Kidney epithelial cell (primary cell): ENCODE data around the gene RBP4. TPM values are rescaled to one million over a fixed set of nuclear protein-coding genes. Genes with fewer than 3 reads are reported as not detected.

Experiments used
- DNase-seq: peaks from one replicate; pipeline ENCODE4 v3.0.0-alpha.2; 2010; ENCODE audit warnings: low read depth
- H3K27me3 ChIP-seq: 2 replicates; pipeline ENCODE4 v1.6.0; 2011; ENCODE audit warnings: low read length; ENCODE audit not compliant: control insufficient read depth, insufficient read depth
- H3K36me3 ChIP-seq: 2 replicates; pipeline ENCODE4 v1.5.1; 2011; ENCODE audit warnings: low read length; ENCODE audit not compliant: control insufficient read depth, insufficient read depth
- H3K4me3 ChIP-seq: 2 replicates; pipeline ENCODE4 v1.5.1; 2011; ENCODE audit warnings: low read depth, mild to moderate bottlenecking, control low read depth, low read length
- total RNA-seq: library from RNA; depleted of rRNA; stranded (reverse); fragments of >200 nt; gene quantifications from 2 replicates; pipeline ENCODE4 v1.2.3, GENCODE V29; 2015
- TF ChIP-seq, protein P1 (sequence below): IDR thresholded peaks from 2 replicates; pipeline ENCODE4 v1.5.1; 2011; ENCODE audit warnings: mild to moderate bottlenecking, moderate library complexity, low read length, control low read depth, inconsistent platforms; ENCODE audit not compliant: insufficient read depth, poor library complexity, severe bottlenecking

The RBP4 gene
- total RNA-seq, 1 donor from 2014 or later: not detected

GRCh38 chr10:93612311-93612710, 11.3 kb upstream of the RBP4 start, which contains the start of gene PDE6C:
Gene PDE6C (plus strand): TSS chr10:93612537. CDS start chr10:93612726, 189 bp downstream.
- Histone ChIP-seq H3K36me3 (no peaks in the 10 kb centered on the region), H3K4me3 (no peak within 1 kb of the TSS), H3K27me3 (peaks cover 5% of the 10 kb centered on the region)
- DNase-seq: no peak
- TF ChIP-seq, protein P1, sequence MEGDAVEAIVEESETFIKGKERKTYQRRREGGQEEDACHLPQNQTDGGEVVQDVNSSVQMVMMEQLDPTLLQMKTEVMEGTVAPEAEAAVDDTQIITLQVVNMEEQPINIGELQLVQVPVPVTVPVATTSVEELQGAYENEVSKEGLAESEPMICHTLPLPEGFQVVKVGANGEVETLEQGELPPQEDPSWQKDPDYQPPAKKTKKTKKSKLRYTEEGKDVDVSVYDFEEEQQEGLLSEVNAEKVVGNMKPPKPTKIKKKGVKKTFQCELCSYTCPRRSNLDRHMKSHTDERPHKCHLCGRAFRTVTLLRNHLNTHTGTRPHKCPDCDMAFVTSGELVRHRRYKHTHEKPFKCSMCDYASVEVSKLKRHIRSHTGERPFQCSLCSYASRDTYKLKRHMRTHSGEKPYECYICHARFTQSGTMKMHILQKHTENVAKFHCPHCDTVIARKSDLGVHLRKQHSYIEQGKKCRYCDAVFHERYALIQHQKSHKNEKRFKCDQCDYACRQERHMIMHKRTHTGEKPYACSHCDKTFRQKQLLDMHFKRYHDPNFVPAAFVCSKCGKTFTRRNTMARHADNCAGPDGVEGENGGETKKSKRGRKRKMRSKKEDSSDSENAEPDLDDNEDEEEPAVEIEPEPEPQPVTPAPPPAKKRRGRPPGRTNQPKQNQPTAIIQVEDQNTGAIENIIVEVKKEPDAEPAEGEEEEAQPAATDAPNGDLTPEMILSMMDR: no peak

- TF ChIP-seq, protein P1: no peak
- Histone ChIP-seq H3K36me3 (no peaks in the 10 kb centered on the region), H3K27me3 (peaks cover 8% of the 10 kb centered on the region), H3K4me3 (no peak overlapping the region)
- no peak for DNase-seq
These were observed 7.4 kb upstream of the RBP4 start for GRCh38 chr10:93608421-93608820.

GRCh38 chr10:93604146-93604545, 3.1 kb upstream of the RBP4 start:
- Histone ChIP-seq H3K36me3 (no peaks in the 10 kb centered on the region), H3K4me3 (no peak overlapping the region), H3K27me3 (peaks cover 26% of the 10 kb centered on the region)
- DNase-seq: no peak
- TF ChIP-seq, protein P1: no peak

DNA sequence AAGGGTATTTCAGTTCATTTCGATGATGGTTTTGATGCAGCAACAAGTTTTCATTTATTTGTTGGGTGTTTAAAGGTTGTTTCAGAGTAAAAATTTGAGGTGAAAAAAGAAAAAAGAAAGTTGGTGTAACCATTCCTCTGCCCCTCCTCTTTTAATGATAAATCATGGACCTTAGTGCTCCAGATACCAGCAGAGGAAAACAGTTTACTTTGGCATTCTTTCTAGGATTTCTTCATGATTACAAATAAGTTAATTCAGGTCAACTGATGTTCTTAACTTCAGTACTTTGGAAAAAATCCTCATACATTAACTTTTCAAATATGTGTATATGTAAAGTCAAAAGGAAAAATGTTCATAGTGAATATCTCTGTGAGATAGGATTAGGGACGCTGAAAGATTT, 2.0 kb upstream of the RBP4 start:
- Histone ChIP-seq H3K4me3 (no peak overlapping the region), H3K36me3 (no peaks in the 10 kb centered on the region), H3K27me3 (peaks cover 26% of the 10 kb centered on the region)
- DNase-seq: no peak
- TF ChIP-seq, protein P1: no peak

DNA sequence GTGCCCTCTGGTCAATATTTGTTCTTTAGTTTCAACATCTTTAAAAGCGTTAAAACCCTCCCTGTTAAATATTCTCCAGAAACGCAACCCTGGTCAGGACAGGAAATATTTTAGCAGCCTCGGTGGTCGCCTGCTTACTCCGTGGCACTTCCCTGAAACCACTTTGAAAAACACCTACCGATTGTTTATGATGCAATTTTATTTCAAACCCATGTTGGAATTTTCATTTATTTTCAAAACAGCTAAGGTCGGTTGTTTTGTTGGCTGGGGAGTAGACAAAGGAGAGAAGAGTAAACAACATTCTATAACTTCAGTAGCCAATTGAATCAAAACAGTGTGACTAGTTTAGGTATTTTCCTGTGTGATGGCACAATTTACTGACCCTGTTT, 733 bp upstream of the RBP4 start:
- H3K36me3 ChIP-seq: no peaks in the 10 kb centered on the region
- DNase-seq: no peak
- TF ChIP-seq, protein P1: no peak
- no peak overlapping the region for H3K4me3 ChIP-seq
- H3K27me3 ChIP-seq: peaks cover 26% of the 10 kb centered on the region

DNA sequence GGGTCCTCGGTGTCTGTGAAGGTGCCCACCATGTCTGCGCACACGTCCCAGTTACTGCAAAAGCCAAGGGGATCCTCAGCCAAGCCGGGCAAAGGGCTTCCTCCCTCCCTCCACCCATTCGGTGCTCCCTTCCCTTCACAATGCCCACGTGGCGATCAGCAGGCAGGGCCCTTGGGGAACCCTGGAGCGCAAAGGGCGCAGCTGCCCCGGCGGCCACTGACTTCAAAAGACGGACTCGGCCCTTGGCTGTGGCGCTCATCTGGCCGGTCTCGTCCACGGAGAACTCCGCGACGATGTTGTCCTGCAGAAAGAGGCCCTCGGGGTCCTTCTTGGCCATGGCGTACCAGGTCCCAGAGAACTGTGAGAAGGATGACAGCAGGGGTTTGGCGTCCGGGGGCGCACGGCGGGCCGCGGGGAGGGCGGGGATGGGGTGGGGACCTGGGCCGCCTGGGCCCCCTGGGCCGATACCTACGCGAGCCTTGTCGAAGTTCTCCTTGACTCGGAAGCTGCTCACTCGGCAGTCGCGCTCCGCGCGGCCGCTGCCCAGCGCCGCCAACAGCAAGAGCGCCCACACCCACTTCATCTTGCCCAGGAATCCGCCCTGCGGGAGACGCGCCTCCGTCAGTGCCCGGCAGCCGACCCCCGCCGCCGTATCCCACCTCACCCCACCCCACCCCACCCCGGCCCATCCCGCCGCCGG, 439 bp downstream of the RBP4 start:
- TF ChIP-seq, protein P1: no peak
- Histone ChIP-seq H3K36me3 (no peaks in the 10 kb centered on the region), H3K27me3 (peaks cover 26% of the 10 kb centered on the region), H3K4me3 (no peak overlapping the region)
- no peak for DNase-seq
